GM23248 (cell line): ENCODE data around the gene TLK1.

Experiments used
- EZH2 ChIP-seq: fragments of 200-600 bp; sonication (generic); IDR thresholded peaks from 2 replicates; pipeline ENCODE4 v1.6.1; 2018; ENCODE audit warnings: antibody characterized with exemption, mild to moderate bottlenecking; ENCODE audit not compliant: insufficient read depth, poor library complexity, severe bottlenecking
- EZH2phosphoT487 ChIP-seq: fragments of 200-600 bp; sonication (generic); IDR thresholded peaks from 2 replicates; pipeline ENCODE4 v1.6.1; 2018; ENCODE audit warnings: antibody characterized with exemption, moderate library complexity, mild to moderate bottlenecking, low read depth; ENCODE audit not compliant: insufficient read depth

- TF ChIP-seq EZH2phosphoT487: no peak
- TF ChIP-seq EZH2: no peak
Measured at GRCh38 chr2:170974304-170974993, 186.2 kb downstream of the TLK1 start.
